ENCODE results near the gene FAM171A2. TPM values are rescaled to one million over a fixed set of nuclear protein-coding genes. Genes with fewer than 3 reads are reported as not detected.

FAM171A2 gene
- total RNA-seq, 1 donor, result 4.3 TPM

DNA sequence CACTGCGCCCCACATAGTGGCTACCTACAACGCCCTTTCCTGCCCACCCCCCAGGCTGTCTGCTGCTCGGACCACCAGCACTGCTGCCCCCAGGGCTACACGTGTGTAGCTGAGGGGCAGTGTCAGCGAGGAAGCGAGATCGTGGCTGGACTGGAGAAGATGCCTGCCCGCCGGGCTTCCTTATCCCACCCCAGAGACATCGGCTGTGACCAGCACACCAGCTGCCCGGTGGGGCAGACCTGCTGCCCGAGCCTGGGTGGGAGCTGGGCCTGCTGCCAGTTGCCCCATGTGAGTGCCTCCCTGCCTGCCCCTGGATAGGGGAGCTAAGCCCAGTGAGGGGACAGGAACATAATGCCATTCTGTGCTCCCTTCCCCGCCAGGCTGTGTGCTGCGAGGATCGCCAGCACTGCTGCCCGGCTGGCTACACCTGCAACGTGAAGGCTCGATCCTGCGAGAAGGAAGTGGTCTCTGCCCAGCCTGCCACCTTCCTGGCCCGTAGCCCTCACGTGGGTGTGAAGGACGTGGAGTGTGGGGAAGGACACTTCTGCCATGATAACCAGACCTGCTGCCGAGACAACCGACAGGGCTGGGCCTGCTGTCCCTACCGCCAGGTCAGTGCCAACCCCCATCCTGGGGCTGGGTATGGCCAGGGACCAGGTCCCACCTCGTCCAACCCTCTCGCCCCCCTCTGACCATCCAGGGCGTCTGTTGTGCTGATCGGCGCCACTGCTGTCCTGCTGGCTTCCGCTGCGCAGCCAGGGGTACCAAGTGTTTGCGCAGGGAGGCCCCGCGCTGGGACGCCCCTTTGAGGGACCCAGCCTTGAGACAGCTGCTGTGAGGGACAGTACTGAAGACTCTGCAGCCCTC is 11.5 kb downstream of the FAM171A2 start:
- peaks cover 11% of the 10 kb centered on the region for H3K36me3 ChIP-seq (ENCODE audit: insufficient read depth, low read length)
- H4K20me1 ChIP-seq (ENCODE audit: insufficient read depth, low read length), result peaks cover 4% of the 10 kb centered on the region
- no peaks in the 10 kb centered on the region for H3K9me3 ChIP-seq (ENCODE audit: low read depth, low read length)
- TF ChIP-seq, protein P1, sequence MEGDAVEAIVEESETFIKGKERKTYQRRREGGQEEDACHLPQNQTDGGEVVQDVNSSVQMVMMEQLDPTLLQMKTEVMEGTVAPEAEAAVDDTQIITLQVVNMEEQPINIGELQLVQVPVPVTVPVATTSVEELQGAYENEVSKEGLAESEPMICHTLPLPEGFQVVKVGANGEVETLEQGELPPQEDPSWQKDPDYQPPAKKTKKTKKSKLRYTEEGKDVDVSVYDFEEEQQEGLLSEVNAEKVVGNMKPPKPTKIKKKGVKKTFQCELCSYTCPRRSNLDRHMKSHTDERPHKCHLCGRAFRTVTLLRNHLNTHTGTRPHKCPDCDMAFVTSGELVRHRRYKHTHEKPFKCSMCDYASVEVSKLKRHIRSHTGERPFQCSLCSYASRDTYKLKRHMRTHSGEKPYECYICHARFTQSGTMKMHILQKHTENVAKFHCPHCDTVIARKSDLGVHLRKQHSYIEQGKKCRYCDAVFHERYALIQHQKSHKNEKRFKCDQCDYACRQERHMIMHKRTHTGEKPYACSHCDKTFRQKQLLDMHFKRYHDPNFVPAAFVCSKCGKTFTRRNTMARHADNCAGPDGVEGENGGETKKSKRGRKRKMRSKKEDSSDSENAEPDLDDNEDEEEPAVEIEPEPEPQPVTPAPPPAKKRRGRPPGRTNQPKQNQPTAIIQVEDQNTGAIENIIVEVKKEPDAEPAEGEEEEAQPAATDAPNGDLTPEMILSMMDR (IDR thresholded peaks at IDR 0.05; ENCODE audit: extremely low read depth, low read depth, low read length), result no peak
- H3K4me2 ChIP-seq (ENCODE audit: insufficient read depth, low read length), result no peak overlapping the region
- H3K27me3 ChIP-seq (ENCODE audit: insufficient read depth, low read length), result no peaks in the 10 kb centered on the region
- peak; percentile 83 for DNase-seq (ENCODE audit: insufficient read length, low spot score, missing footprints)
- no peak overlapping the region for H3K4me3 ChIP-seq (ENCODE audit: insufficient read depth, low read length)
- no peak overlapping the region for H2AFZ ChIP-seq (ENCODE audit: low read length)
- H3K27ac ChIP-seq (ENCODE audit: low read depth, low read length), result no peak overlapping the region
- peaks cover 5% of the 10 kb centered on the region for H3K4me1 ChIP-seq (ENCODE audit: insufficient read depth, low read length)
- peaks cover 11% of the 10 kb centered on the region for H3K79me2 ChIP-seq (ENCODE audit: insufficient read depth, low read length)

DNA sequence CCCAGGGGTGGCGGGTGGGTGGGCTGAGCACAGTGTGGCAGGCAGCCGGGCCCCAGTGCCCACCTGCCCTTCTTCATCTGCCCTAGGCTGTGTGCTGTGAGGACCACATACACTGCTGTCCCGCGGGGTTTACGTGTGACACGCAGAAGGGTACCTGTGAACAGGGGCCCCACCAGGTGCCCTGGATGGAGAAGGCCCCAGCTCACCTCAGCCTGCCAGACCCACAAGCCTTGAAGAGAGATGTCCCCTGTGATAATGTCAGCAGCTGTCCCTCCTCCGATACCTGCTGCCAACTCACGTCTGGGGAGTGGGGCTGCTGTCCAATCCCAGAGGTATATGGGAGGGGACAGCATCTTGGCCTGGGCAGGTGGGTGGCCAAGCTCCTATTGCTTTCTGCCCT is 12.2 kb downstream of the FAM171A2 start:
- H3K4me3 ChIP-seq (ENCODE audit: insufficient read depth, low read length), result no peak overlapping the region
- H3K9me3 ChIP-seq (ENCODE audit: low read depth, low read length), result no peaks in the 10 kb centered on the region
- peaks cover 14% of the 10 kb centered on the region for H3K79me2 ChIP-seq (ENCODE audit: insufficient read depth, low read length)
- DNase-seq (ENCODE audit: insufficient read length, low spot score, missing footprints), result peak; percentile 79
- H3K27ac ChIP-seq (ENCODE audit: low read depth, low read length), result no peak overlapping the region
- no peak overlapping the region for H2AFZ ChIP-seq (ENCODE audit: low read length)
- no peak overlapping the region for H3K4me2 ChIP-seq (ENCODE audit: insufficient read depth, low read length)
- peaks cover 11% of the 10 kb centered on the region for H3K36me3 ChIP-seq (ENCODE audit: insufficient read depth, low read length)
- TF ChIP-seq, protein P1 (IDR thresholded peaks at IDR 0.05; ENCODE audit: extremely low read depth, low read depth, low read length), result no peak
- peaks cover 5% of the 10 kb centered on the region for H4K20me1 ChIP-seq (ENCODE audit: insufficient read depth, low read length)
- H3K4me1 ChIP-seq (ENCODE audit: insufficient read depth, low read length), result peaks cover 5% of the 10 kb centered on the region
- no peaks in the 10 kb centered on the region for H3K27me3 ChIP-seq (ENCODE audit: insufficient read depth, low read length)

DNA sequence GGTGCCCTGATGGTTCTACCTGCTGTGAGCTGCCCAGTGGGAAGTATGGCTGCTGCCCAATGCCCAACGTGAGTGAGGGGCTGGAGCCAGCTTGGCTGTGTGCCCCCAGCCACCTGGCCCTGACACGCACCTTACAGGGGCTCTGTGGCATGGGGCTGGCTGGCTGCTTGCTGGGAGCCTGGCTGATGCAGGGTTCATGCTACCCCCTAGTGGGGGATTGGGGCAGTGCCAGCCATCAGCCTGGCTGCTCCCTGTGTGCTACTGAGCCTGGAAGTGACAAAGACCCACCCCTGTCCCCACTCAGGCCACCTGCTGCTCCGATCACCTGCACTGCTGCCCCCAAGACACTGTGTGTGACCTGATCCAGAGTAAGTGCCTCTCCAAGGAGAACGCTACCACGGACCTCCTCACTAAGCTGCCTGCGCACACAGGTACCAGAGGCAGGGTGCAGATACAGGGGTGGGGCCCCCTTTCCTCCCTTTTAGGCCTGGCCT is 12.9 kb downstream of the FAM171A2 start:
- Histone ChIP-seq H3K4me2 (ENCODE audit: insufficient read depth, low read length) (no peak overlapping the region), H4K20me1 (ENCODE audit: insufficient read depth, low read length) (peaks cover 12% of the 10 kb centered on the region), H3K79me2 (ENCODE audit: insufficient read depth, low read length) (peaks cover 21% of the 10 kb centered on the region), H3K36me3 (ENCODE audit: insufficient read depth, low read length) (peaks cover 11% of the 10 kb centered on the region), H3K27me3 (ENCODE audit: insufficient read depth, low read length) (no peaks in the 10 kb centered on the region), H2AFZ (ENCODE audit: low read length) (no peak overlapping the region), H3K9me3 (ENCODE audit: low read depth, low read length) (no peaks in the 10 kb centered on the region), H3K4me1 (ENCODE audit: insufficient read depth, low read length) (peaks cover 10% of the 10 kb centered on the region), H3K27ac (ENCODE audit: low read depth, low read length) (no peak overlapping the region), H3K4me3 (ENCODE audit: insufficient read depth, low read length) (no peak overlapping the region)
- TF ChIP-seq, protein P1 (IDR thresholded peaks at IDR 0.05; ENCODE audit: extremely low read depth, low read depth, low read length), result peak; percentile 70
- DNase-seq (ENCODE audit: insufficient read length, low spot score, missing footprints), result peak; percentile 99

DNA sequence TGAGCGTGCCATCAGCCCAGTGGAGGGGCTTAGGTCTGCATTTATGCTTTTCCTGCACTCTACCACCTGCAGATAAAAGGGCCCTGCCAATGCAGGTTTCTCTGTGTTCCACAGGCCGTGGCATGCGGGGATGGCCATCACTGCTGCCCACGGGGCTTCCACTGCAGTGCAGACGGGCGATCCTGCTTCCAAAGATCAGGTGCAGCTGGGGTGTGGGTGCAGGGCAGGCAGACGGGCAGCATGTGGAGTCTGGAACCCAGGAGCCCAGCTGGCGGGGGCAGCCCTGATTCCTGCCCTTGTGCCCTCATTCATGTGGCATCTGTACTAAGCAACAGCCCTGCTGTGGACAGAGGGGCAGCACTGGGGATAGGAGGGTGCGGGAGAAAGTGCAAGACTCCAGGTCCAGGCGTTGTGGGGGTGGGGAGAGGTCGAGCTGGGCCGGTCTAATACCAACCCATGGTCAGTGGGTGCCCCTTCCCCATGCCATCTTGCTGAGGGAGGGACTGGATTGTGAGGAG is 14.0 kb downstream of the FAM171A2 start:
- Histone ChIP-seq H3K9me3 (ENCODE audit: low read depth, low read length) (no peaks in the 10 kb centered on the region), H2AFZ (ENCODE audit: low read length) (no peak overlapping the region), H3K79me2 (ENCODE audit: insufficient read depth, low read length) (peaks cover 28% of the 10 kb centered on the region), H3K4me2 (ENCODE audit: insufficient read depth, low read length) (no peak overlapping the region), H3K27me3 (ENCODE audit: insufficient read depth, low read length) (no peaks in the 10 kb centered on the region), H4K20me1 (ENCODE audit: insufficient read depth, low read length) (peaks cover 12% of the 10 kb centered on the region), H3K27ac (ENCODE audit: low read depth, low read length) (no peak overlapping the region), H3K4me3 (ENCODE audit: insufficient read depth, low read length) (no peak overlapping the region), H3K4me1 (ENCODE audit: insufficient read depth, low read length) (peaks cover 15% of the 10 kb centered on the region), H3K36me3 (ENCODE audit: insufficient read depth, low read length) (peaks cover 11% of the 10 kb centered on the region)
- DNase-seq (ENCODE audit: insufficient read length, low spot score, missing footprints), result peak; percentile 53
- TF ChIP-seq, protein P1 (IDR thresholded peaks at IDR 0.05; ENCODE audit: extremely low read depth, low read depth, low read length), result no peak
